ENCODE results near the gene ERBIN.
"Not testable (repeated sequence)": the region's sequence is repeated elsewhere in the genome, so short reads cannot be mapped to it uniquely, and the experiment has no call there.

Gene ERBIN

DNA sequence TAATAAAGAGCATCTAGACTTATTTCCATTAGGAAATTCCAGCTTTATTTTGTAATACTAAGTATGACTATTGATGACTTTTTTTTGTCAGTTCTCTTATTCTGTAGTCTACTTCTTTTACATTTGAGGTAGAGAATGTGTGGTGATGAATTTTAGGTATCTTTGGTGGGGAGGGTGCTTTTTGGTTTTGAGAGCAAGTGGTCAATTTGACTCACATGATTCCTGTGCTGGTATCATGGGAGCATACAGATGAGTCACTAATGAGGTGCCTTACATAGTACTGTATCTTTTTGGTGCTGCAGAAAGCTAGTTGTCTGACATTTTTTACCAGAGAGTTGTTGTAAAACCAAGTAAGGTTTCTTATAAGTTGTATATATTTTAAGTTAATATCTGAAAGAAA, 35.3 kb downstream of the ERBIN start:
- DNase-seq (ENCODE audit: low read depth), result peak; percentile 77

DNA sequence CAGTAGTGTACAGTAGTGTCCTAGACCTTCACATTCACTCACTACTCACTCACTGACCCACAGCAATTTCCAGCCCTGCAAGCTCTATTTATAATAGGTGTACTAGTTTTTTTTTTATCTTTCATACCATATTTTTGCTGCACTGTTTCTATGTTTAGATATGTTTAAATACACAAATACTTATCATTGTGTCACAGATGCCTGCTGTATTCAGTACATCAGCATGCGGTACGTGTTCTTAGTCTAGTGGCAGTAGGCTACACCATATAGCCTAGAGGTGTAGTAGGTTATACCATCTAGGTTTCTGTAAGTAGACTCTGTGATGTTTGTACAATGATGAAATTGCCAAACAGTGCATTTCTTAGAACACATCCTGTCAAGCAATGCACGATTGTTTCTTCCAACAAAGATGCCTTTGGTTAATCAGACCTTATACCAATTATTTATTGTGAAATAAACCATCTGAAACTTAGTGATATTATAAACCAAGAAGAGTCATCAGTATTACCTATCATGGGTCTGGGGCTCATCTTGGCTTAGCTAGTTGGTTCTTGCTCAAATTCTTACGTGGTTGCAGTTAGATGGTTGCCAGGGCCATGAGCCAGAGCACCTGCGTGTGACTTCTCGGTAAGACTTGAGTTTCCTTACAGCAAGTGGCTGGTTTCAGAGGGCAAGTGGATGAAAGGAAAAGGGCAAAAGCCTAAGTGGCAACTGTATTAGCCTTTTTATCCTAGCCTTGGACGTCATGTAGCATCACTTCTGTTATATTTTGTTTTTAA, 41.1 kb downstream of the ERBIN start:
- DNase-seq (ENCODE audit: low read depth), result no peak

DNA sequence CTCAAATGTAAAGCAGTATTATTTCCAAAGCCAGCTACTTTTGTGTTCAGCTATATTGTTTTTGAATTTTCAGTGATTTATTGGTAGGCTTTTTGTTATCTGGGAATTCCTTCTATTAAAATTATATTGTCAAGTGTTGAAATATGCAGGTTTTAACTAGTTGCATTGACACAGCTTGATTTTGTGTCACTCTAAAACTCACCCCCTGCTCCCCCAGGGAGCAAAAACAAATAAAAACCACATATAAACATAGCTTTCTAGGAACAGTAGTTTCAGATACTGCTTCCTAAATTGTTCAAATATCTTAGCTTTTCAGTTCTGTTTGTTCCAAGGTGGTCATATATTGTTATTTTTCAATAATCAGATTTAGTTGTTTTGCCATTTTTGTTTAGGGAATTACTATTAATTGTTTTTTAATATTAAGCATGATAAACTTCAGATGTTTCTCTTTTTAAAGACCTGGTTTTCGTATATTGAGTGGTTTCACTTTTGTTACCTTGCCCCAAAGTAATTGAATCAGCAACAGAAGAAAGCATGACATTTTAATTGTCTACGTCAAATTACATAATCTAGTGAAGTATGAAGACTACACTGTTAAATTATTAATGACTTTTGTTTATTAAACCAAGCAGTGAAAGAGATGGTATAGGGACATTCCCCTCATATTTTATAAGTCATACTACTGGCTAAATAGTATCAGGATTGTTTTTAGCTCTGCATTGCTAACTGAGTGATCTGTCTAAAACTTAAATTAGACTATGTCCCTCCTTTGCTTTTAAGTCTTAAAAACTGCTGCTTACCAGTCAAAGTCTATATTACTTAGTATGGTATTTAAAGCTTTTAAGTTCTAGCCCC, 43.4 kb downstream of the ERBIN start:
- no peak for DNase-seq (ENCODE audit: low read depth)

DNA sequence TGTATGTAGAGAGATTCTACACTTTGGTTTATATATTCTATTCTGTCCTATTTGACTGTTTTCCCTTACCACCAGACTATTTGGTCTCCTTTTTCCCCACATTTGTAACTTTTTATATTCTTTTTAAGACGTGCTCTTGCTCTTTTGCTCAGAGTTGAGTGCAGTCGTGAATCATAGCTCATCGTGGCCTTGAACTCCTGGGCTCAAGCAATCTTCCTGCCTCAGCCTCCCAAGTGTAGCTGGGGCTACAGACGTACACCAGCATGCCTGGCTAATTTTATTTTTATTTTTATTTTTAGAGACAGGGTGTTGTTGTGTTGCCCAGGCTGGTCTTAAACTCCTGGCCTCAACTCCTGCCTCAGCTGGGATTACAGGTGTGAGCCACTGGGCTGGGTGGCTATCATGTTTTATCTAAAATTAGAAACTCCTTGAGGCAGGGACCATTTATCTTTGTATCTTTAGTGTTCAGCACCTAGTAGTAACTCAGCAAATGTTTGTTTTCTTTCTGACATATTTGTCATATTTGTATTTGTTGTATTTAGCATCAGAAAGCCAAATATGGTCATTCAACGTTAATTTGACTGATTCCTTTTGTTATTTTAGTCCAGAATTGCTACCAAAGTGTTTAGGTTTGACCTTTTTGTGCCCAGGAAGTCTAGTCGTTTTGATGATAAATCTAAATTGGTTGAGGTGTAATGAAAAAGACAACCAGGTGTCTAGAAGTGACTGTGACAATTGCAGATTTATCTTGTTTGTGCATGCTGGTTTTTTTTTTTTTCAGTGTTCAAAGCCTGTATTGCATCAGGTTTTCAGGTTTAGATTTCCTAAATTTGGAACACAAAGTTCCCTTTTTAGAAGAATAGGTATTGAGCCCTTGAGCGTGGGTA, 44.3 kb downstream of the ERBIN start:
- DNase-seq (ENCODE audit: low read depth), result no peak

DNA sequence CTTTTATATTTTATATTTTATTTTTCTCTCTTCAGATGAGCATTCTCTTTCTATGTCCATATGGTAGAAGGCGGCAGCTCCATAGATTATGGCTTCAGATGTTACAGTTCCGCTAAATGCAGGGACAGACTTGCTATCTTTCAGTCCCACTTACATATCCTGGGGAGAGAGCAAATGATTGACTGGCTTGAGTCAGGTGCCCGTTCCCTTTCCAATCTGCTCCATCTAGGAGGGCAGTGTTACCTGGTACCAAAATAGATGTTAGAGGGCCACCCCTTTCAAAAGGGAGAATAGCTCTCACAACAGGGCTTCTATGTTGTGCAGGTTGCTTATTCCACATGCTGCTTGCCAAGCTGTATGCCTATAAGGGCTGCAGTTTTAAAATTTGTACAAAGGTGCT, 45.3 kb downstream of the ERBIN start:
- DNase-seq (ENCODE audit: low read depth), result no peak

DNA sequence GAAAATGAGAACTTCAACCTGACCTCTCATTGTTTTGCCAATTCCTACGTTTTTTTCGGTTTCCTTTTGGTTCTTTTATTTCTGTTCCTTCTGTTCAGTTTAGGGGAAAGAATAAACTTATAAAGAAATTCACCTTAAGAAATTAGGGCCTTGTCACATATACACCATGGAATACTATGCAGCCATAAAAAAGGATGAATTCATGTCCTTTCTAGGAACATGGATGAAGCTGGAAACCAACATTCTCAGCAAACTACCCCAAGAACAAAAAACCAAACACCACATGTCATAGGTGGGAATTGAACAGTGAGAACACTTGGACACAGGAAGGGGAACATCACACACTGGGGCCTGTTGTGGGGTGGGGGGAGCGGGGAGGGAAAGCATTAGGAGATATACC, 46.5 kb downstream of the ERBIN start:
- DNase-seq (ENCODE audit: low read depth), result not testable (repeated sequence)

DNA sequence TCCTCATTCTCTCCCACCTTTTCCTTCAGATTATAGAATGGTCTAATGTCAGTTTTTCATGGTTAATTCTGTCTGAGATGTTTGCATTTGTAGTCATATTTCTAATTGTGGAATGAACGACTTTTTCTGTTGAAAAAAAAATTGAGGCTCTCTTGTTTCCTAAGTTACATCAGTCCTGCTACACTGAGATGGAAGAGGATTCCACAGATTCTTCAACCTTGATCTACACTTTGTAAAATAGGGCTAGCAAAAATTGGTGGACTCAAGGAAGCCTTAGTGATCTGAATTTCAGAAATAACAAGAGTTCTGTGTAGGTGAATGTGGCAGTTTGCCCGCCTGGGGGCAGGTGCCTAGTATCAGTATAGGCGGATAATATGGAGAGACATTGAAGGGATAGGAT, 51.9 kb downstream of the ERBIN start:
- no peak for DNase-seq (ENCODE audit: low read depth)

DNA sequence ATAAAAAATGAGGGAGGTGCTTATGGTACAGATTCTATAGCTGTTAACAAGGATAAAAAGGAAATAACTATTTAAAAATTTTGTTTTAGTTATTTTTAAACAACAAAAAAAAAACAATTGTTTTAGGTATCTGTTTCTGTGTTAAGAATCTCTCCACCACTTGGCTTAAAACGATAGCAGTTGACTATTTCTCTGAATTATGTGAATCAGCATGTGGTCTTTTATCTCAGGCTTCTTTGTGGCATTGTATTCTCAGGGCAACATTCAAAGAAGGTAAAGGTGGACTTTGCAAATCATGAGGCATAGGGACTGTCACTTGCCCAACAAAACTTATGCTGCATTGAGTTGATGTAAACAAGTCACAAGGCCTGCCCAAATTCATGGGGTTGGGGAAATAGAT, 55.2 kb downstream of the ERBIN start:
- no peak for DNase-seq (ENCODE audit: low read depth)

DNA sequence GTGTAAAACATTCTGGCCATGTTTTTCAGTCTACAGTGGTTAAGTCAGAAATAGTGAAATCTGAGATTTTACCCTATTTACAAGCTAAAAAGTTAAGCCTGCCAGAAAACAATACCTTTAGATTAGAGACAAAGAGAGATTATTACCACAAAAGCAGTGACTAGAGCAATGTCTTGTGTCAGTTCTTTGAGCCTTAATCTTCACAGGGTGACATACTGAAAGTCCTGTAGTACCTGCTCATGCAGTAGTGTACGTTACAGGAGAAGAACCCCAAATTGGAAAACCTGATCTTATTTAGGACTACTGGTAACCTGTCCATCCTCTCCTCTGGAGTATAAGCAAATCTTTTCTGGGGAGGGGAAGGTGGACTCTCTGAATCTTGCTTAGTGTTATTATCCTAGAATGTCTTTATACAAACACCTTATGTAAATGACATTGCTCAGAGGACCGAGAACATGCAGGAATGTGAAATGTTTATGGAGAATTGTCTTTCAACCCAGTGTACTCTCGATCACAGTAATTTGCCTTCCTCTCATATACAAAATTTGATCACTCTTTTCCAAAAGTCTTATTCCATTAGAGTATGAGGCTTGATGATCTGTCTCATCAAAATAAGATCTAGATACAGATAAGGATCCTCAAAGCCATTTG, 55.7 kb downstream of the ERBIN start:
- DNase-seq (ENCODE audit: low read depth), result no peak

DNA sequence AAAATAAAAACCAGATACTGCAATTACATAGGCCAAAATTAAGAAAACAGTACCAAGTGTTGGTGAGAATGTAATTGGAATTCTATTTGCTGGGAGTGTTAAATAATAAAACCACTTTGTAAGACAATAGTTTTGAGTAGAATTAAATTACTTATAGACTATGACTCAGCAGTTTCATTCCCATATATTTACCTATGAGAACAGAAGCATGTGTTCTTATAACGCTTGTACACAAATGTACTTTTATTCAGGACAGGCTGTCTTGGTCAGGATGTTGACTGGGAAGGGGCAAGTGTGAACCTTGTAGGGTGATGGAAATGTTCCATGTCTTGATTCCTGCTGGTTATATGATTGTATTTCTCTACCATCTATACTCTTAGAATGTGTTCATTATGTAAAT, 56.3 kb downstream of the ERBIN start:
- DNase-seq (ENCODE audit: low read depth), result no peak

DNA sequence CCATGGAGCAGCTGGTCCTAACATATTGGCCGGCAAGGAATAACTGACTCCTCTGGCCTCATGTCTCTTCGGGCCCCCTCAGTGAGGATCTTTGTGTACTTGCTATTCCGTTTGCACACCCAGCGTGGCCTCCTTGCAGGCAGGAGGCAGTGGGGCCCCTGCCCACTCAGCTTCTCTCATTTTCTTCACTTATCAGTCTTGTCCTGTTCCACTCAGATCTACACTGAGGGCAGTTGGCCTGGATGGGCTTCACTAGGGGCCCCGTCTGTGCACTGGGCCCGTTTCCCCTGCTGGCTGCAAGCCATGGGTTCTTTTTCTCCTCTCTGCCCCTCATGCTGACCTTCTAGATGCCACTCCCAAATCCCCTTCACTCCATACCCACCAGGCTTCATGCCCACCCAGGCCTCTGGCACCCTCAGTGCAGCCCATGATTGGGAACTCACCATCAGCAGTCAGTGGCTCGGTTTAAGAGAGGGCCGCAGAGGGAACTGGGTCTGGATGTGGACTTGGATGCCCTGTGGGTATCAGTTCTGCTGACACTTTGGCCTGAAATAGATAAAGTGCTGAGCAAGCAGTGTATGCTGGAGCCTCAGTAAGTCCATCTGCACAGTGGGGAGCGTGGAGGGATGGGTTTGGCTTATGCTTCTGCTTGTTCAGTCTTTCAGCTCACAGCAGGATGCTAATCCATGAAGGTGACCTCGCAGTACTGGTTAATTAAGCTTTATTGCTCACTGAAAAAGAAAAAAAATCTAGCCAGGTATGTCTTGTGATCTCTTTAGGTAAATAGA, 57.9 kb downstream of the ERBIN start:
- no peak for DNase-seq (ENCODE audit: low read depth)

DNA sequence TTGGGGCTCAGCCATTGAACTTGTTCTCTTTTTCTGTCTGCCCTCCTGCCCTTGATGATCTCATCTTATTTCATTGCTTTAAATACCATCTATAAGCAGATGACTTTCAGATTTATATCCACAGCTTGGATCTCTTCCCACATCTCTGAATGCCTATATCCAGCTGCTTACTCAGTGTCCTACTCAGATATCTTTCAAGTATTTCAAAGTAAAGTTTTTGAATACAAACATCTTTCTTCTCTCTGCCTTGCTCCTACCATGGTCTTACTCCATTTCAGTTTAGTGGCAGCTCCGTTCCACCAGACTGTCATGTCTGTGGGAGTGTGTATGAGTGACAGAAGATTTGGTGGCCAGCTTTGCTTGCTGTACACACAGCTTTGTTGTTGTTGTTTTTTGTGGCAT, 59.7 kb downstream of the ERBIN start:
- peak; percentile 77 for DNase-seq (ENCODE audit: low read depth)

DNA sequence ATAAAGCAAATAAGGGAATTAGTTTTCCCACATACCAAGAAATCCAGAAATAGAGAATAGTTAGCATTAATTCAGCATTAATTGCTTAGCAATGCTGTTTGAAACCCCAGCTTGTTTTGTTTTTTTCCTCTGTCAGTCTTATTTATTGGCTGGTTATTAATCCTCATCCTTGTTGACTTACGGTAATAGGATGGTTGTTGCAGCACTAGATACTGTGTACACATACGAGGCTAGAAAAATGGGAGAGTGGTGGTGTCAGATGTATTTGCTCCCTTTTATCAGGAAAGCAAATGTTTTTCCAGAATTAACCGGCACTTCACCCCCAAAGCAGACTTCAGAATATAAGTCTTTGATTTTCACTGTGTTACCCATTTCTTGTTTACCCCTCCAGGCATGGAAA, 60.4 kb downstream of the ERBIN start:
- no peak for DNase-seq (ENCODE audit: low read depth)

DNA sequence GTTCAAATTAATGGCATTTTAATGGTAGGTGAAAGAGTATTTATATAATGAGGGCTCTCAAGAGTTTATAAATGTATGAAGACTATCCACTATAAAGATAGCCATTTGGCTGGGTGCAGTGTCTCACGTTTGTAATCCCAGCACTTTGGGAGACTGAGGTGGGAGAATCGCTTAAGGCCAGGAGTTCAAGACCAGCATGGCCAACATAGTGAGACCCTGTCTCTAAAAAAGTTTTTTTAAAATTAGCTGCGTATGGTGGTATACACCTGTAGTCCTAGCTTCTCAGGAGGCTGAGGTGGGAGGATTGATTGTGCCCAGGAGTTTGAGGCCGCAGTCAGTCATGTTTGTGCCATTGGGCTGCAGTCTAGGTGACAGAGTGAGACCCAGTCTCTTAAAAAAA, 61.6 kb downstream of the ERBIN start:
- DNase-seq (ENCODE audit: low read depth), result no peak

DNA sequence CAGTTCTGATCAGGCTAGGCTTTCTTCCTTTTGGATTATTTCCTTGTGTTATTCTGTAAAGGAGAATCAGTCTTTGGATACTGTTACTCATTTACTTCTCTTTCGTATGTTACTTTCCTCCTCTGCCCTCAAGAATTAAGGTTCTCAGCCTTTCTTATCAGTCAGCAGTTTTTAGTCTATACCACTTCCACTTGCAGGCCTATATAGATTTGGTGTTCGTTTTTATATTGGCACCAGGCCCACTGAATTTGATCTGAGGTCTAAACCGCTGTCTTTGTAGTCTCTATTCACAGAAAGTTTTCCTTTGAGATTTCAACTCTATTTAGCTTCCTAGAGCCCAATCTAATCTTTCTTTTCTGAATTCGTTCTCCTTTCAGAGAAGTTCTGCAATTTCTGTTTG, 62.8 kb downstream of the ERBIN start:
- no peak for DNase-seq (ENCODE audit: low read depth)

DNA sequence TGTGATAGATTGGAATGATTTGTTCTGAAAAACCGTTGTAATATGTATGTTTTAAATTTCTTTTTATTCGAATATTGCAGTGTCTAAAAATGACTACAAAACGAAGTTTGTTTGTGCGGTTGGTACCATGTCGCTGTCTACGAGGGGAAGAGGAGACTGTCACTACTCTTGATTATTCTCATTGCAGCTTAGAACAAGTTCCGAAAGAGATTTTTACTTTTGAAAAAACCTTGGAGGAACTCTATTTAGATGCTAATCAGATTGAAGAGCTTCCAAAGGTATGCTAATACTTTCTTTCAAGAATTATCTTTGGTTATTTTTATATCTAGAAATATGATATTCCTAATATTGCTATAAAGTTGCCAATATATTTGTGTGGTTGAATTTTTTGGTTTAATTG, 66.3 kb downstream of the ERBIN start:
- no peak for DNase-seq (ENCODE audit: low read depth)

DNA sequence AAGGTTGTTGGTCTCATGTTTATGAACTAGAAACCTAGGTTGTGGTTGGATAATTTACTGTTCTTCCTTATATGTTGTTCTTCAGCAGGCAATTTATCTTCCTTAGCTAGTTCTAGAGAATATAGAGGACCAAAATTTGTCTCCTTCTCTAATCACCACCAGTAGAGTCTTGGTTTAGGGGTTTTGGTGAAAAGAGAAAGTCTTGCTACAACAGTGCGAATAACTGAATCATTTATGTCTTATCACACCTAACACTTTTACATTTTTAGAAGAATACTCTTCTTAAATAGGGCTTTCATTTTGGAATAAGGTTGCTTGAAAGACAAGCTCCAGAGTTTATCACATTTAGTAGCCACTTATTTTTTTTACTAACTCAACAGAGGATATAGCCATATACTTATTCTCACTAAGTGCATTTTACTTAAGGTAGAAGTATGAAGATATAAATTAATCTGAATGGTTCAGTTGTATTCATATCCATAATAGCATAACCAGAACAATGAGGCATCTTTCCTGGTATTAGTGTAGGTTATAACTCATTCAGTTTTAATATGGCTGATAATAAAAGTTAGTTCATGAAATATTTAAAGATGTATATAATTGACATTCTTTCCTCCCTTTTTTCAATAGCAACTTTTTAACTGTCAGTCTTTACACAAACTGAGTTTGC, 67.9 kb downstream of the ERBIN start:
- DNase-seq (ENCODE audit: low read depth), result no peak

DNA sequence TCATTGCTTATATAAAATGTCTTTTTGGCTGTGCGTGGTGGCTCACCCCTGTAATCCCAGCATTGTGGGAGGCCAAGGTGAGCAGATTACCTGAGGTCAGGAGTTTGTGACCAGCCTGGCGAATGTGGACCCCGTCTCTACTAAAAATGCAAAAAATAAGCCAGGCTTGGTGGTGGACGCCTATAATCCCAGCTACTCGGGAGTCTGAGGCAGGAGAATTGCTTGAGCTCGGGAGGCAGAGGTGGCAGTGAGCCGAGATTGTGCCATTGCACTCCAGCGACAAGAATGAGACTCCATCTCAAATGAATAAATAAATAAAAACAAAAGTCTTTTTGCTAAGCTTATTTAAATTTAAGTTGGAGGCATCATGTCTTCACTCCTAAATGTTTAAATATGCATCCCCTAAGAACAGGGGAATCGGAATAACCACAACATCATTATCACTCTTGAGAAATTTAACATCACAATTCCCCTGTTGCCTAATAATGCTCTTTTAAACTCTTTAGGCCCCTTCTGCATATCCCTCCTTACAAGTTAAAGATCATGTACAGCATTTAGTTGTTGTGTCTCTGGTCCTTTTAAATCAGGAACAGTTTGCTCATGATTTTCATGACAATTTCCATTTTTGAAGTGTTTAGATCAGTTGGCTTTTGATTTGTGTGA, 72.8 kb downstream of the ERBIN start:
- DNase-seq (ENCODE audit: low read depth), result no peak

DNA sequence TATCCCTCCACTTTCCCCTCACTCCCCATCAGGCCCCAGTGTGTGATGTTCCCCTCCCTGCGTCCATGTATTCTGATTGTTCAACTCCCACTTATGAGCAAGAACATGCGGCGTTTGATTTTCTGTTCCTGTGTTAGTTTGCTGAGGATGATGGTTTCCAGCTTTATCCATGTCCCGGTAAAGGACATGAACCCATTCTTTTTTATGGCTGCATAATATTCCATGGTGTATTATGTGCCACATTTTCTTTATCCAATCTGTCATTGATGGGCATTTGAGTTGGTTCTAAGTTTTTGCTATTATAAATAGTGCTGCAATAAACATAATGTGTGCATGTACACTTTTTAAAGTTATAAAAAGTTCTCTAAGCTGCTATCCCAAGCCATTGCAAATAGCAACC, 75.6 kb downstream of the ERBIN start:
- DNase-seq (ENCODE audit: low read depth), result no peak

DNA sequence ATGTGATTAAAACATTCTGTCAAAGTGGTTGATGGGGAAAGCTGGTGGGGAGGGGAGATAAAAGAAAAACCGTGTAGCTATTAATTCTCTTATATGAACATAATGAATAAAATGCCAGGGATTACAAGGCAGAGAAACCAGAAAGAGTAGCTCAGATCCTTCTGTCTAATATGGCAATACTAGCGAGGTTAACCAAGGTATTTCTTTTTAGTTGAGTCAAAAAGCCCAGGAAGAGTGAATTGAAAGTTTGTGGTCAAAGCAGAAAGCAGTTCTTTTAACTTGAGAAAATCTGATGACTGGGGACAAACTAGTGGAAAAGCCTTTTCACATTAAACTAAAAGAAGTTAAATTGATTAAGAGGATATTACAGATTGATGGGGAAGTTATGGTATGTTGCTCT, 76.0 kb downstream of the ERBIN start:
- no peak for DNase-seq (ENCODE audit: low read depth)

Data from ELR (cell line).